HEK293 (cell line): ENCODE data around the gene EGFLAM.

ENCODE experiments used
- CTCF ChIA-PET: fragments of 350-600 bp; formaldehyde crosslinking; extraction: SDS; loops from one replicate; lab custom pipeline; 2021; ENCODE audit warnings: antibody characterized with exemption; lab: Yijun Ruan, JAX
- POLR2A ChIA-PET: fragments of 300-600 bp; formaldehyde crosslinking; extraction: SDS; loops from one replicate; lab custom pipeline; 2020; ENCODE audit warnings: antibody characterized with exemption, inconsistent platforms; lab: Yijun Ruan, JAX
- H3K27ac ChIP-seq: fragments of 200-500 bp; sonication (Bioruptor generic); 2 replicates; pipeline ENCODE4 v1.5.1; 2014; ENCODE audit warnings: low read depth, low read length, control low read depth, inconsistent platforms; ENCODE audit errors: extremely low read depth
- H3K36me3 ChIP-seq, 2 experiments: fragments of 200-500 bp in 1 of 2; sonication (Bioruptor generic) in 1 of 2; 1 replicate in 1 of 2; 2 replicates in 1 of 2; pipeline ENCODE4 v1.5.1; 2014 to 2017; ENCODE audit warnings: inconsistent platforms in 2 of 2, low read length in 2 of 2; ENCODE audit not compliant: control insufficient read depth in 2 of 2, insufficient read depth in 1 of 2
- H3K4me1 ChIP-seq: fragments of 200-500 bp; sonication (Bioruptor generic); 2 replicates; pipeline ENCODE4 v1.5.1; 2014; ENCODE audit warnings: mild to moderate bottlenecking, low read length, inconsistent platforms; ENCODE audit not compliant: control insufficient read depth, insufficient read depth
- H3K4me3 ChIP-seq: 2 replicates; pipeline ENCODE4 v1.5.1; 2011; ENCODE audit warnings: low read depth, mild to moderate bottlenecking, control low read depth, low read length, moderate library complexity
- H3K9me3 ChIP-seq: fragments of 200-500 bp; sonication (Bioruptor generic); 2 replicates; pipeline ENCODE4 v1.5.1; 2014; ENCODE audit warnings: low read depth, low read length, inconsistent platforms; ENCODE audit not compliant: control insufficient read depth, insufficient read depth
- AEBP2 ChIP-seq: fragments of 450-650 bp; formaldehyde crosslinking; IDR thresholded peaks from 2 replicates; pipeline ENCODE4 v1.5.1; 2016; ENCODE audit warnings: missing biosample characterization, missing genetic modification characterization, borderline replicate concordance
- BCL11A ChIP-seq: fragments of 450-650 bp; formaldehyde crosslinking; IDR thresholded peaks from 2 replicates; pipeline ENCODE4 v1.5.1; 2016; ENCODE audit warnings: low read depth, missing biosample characterization, missing genetic modification characterization
- CTCF ChIP-seq: fragments of 450-650 bp; formaldehyde crosslinking; IDR thresholded peaks from 2 replicates; pipeline ENCODE4 v1.5.1; 2016; ENCODE audit warnings: missing biosample characterization, missing genetic modification characterization
- HIC1 ChIP-seq: fragments of 450-650 bp; formaldehyde crosslinking; IDR thresholded peaks from 2 replicates; pipeline ENCODE4 v1.5.1; 2016; ENCODE audit warnings: missing biosample characterization, missing genetic modification characterization
- HOXC10 ChIP-seq: sonication (generic); formaldehyde crosslinking; IDR thresholded peaks from 2 replicates; pipeline ENCODE4 v1.8.1; 2023; ENCODE audit warnings: mild to moderate bottlenecking, missing genetic modification reagents
- IKZF3 ChIP-seq: fragments of 450-650 bp; IDR thresholded peaks from 2 replicates; pipeline ENCODE4 v1.5.0; 2018; ENCODE audit warnings: missing biosample characterization, mild to moderate bottlenecking, missing genetic modification characterization, moderate library complexity
- SCRT2 ChIP-seq: fragments of 450-650 bp; formaldehyde crosslinking; IDR thresholded peaks from 2 replicates; pipeline ENCODE4 v1.5.1; 2016; ENCODE audit warnings: missing biosample characterization, missing genetic modification characterization
- TCF7L2 ChIP-seq: IDR thresholded peaks from 2 replicates; pipeline ENCODE4 v1.6.1; 2011; ENCODE audit warnings: low read depth, mild to moderate bottlenecking, inconsistent platforms, low read length, moderate library complexity, borderline replicate concordance
- YY1 ChIP-seq: fragments of 450-650 bp; formaldehyde crosslinking; IDR thresholded peaks from 2 replicates; pipeline ENCODE4 v1.5.1; 2018; ENCODE audit warnings: missing biosample characterization, missing genetic modification characterization
- YY2 ChIP-seq: fragments of 450-650 bp; formaldehyde crosslinking; IDR thresholded peaks from 2 replicates; pipeline ENCODE4 v1.5.1; 2016; ENCODE audit warnings: missing biosample characterization, missing genetic modification characterization
- ZBTB11 ChIP-seq: fragments of 450-650 bp; formaldehyde crosslinking; conservative IDR thresholded peaks from 2 replicates; pipeline ENCODE4 v1.5.1; 2016; ENCODE audit warnings: low read depth, missing biosample characterization, missing genetic modification characterization
- ZFP37 ChIP-seq: fragments of 450-650 bp; formaldehyde crosslinking; IDR thresholded peaks from 2 replicates; pipeline ENCODE4 v1.5.1; 2016; ENCODE audit warnings: missing biosample characterization, missing genetic modification characterization
- ZNF138 ChIP-seq: fragments of 450-650 bp; formaldehyde crosslinking; IDR thresholded peaks from 2 replicates; pipeline ENCODE4 v1.5.1; 2016; ENCODE audit warnings: missing biosample characterization, missing genetic modification characterization, borderline replicate concordance
- ZNF311 ChIP-seq: fragments of 450-650 bp; formaldehyde crosslinking; IDR thresholded peaks from 2 replicates; pipeline ENCODE4 v1.5.1; 2017; ENCODE audit warnings: missing biosample characterization, missing genetic modification characterization, borderline replicate concordance
- ZNF391 ChIP-seq: fragments of 450-650 bp; formaldehyde crosslinking; IDR thresholded peaks from 2 replicates; pipeline ENCODE4 v1.5.1; 2016; ENCODE audit warnings: low read depth, missing biosample characterization, missing genetic modification characterization, borderline replicate concordance
- ZNF529 ChIP-seq: fragments of 450-650 bp; formaldehyde crosslinking; IDR thresholded peaks from 2 replicates; pipeline ENCODE4 v1.5.1; 2017; ENCODE audit warnings: missing genetic modification characterization, missing biosample characterization; ENCODE audit not compliant: insufficient replicate concordance
- ZNF560 ChIP-seq: fragments of 450-650 bp; formaldehyde crosslinking; IDR thresholded peaks from 2 replicates; pipeline ENCODE4 v1.5.1; 2017; ENCODE audit warnings: missing biosample characterization, missing genetic modification characterization, borderline replicate concordance
- ZNF629 ChIP-seq: fragments of 450-650 bp; formaldehyde crosslinking; IDR thresholded peaks from 2 replicates; pipeline ENCODE4 v1.5.1; 2017; ENCODE audit warnings: missing biosample characterization, missing genetic modification characterization
- ZNF654 ChIP-seq: fragments of 450-650 bp; formaldehyde crosslinking; IDR thresholded peaks from 2 replicates; pipeline ENCODE4 v1.5.1; 2016; ENCODE audit warnings: low read depth, missing biosample characterization, missing genetic modification characterization
- ZNF843 ChIP-seq: fragments of 450-650 bp; formaldehyde crosslinking; IDR thresholded peaks from 2 replicates; pipeline ENCODE4 v1.5.1; 2016; ENCODE audit warnings: missing biosample characterization, missing genetic modification characterization
- ZSCAN16 ChIP-seq: fragments of 450-650 bp; formaldehyde crosslinking; IDR thresholded peaks from 2 replicates; pipeline ENCODE4 v1.5.1; 2016; ENCODE audit warnings: missing biosample characterization, missing genetic modification characterization

Gene EGFLAM

GRCh38 chr5:38479315-38479904 lies 221.1 kb downstream of the EGFLAM start (continued):
- TF ChIP-seq BCL11A (no peak), ZNF654 (tag by site-specific recombination) (0 out of 2 replicates have a peak, but pooled peaks have one; percentile 2), YY1 (tag by site-specific recombination) (no peak), TCF7L2 (peak; percentile 75; the same call in 1 of the 2 replicates), ZNF843 (tag by site-specific recombination) (peak; percentile 67; the same call in 1 of the 2 replicates)

GRCh38 chr5:38483805-38484398 lies 225.5 kb downstream of the EGFLAM start:
- Histone ChIP-seq H3K27ac (no peak overlapping the region), H3K9me3 (no peaks in the 10 kb centered on the region), H3K36me3 (peaks cover 8 to 15% of the 10 kb centered on the region in 2 experiments; a peak in 1 of 3 replicates), H3K4me1 (peaks cover 9% of the 10 kb centered on the region; the same call in 1 of the 2 replicates), H3K4me3 (no peak overlapping the region)
- TF ChIP-seq ZNF138 = no peak
- TF ChIP-seq ZNF391 (tag by site-specific recombination) = no peak
- TF ChIP-seq AEBP2 (tag by site-specific recombination) = no peak
- no peak for TF ChIP-seq SCRT2
- no peak for TF ChIP-seq HIC1 (tag by site-specific recombination)
- no peak for TF ChIP-seq YY2 (tag by site-specific recombination)
- no peak for TF ChIP-seq ZBTB11 (tag by site-specific recombination)
- no peak for TF ChIP-seq ZNF629 (tag by site-specific recombination)
- TF ChIP-seq CTCF (tag by site-specific recombination) = no peak
- TF ChIP-seq ZNF529 = no peak
- no peak for TF ChIP-seq ZSCAN16
- TF ChIP-seq IKZF3 (tag by site-specific recombination) = no peak
- TF ChIP-seq ZFP37 (tag by site-specific recombination) = no peak
- no peak for TF ChIP-seq HOXC10 (CRISPR knock-in tag)
- TF ChIP-seq ZNF311 (tag by site-specific recombination) = no peak
- no peak for TF ChIP-seq ZNF560 (tag by site-specific recombination)
- CTCF ChIA-PET = interaction anchor here (0.5 to 1.2 kb wide), 3 partner anchors 41 to 55 kb away, joined by 3 read pairs; no protein-coding TSS in a partner anchor
- POLR2A ChIA-PET = no interaction called here
